Dendritic cell treated with granulocyte-macrophage colony-stimulating factor and Interleukin-4, amounts not matched to agents 40 ng/mL and 50 ng/mL, for 4 days (primary cell): ENCODE results near the gene DNAL4.

Source experiments
- H3K27ac Mint-ChIP-seq: one replicate; pipeline ENCODE4 v1.8.0; 2022; ENCODE audit warnings: mild to moderate bottlenecking, mixed read lengths
- H3K27me3 Mint-ChIP-seq: one replicate; pipeline ENCODE4 v1.8.0; 2022; ENCODE audit warnings: mild to moderate bottlenecking, mixed read lengths
- H3K36me3 Mint-ChIP-seq: one replicate; pipeline ENCODE4 v1.8.0; 2022; ENCODE audit warnings: low read depth, mixed read lengths
- H3K4me1 Mint-ChIP-seq: one replicate; pipeline ENCODE4 v1.8.0; 2022; ENCODE audit warnings: low read depth, mixed read lengths
- H3K4me3 Mint-ChIP-seq: one replicate; pipeline ENCODE4 v1.8.0; 2022; ENCODE audit warnings: mild to moderate bottlenecking, moderate library complexity, mixed read lengths
- H3K9me3 Mint-ChIP-seq: one replicate; pipeline ENCODE4 v1.8.0; 2022; ENCODE audit warnings: mixed read lengths
- intact Hi-C: fragments of 100-400 bp; cut with micrococcal nuclease; formaldehyde crosslinking; loops from one replicate; pipeline ENCODE4 v1.15.0; 2022

The DNAL4 gene

DNA sequence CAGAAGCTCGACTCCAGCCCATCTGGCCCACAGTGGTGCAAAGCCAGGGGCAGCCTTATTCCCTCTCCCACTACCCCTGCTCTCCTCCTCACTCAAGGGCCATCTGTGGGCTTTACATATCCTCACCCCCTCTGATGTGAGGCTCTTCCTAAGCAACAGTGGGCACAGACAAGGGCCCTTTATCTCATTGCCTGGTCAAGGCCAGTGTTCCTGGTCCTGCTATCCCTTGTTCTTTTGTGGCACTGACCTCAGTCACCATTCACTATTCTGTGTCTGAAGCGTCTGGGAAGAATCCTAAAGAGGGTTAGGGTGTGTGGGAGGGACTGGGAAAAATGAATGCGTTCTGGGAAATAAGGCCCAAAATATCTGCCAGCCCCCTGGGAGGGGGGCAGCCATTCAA, 7.3 kb downstream of the DNAL4 start:
- intact Hi-C loops: no loop called here
- H3K27ac Mint-ChIP-seq: no peak overlapping the region
- no peaks in the 10 kb centered on the region for H3K9me3 Mint-ChIP-seq
- no peak overlapping the region for H3K4me3 Mint-ChIP-seq
- H3K36me3 Mint-ChIP-seq: peaks cover 8% of the 10 kb centered on the region
- peaks cover 26% of the 10 kb centered on the region for H3K4me1 Mint-ChIP-seq
- no peaks in the 10 kb centered on the region for H3K27me3 Mint-ChIP-seq

- no peaks in the 10 kb centered on the region for H3K9me3 Mint-ChIP-seq
- H3K4me3 Mint-ChIP-seq: no peak overlapping the region
- H3K27me3 Mint-ChIP-seq: no peaks in the 10 kb centered on the region
- intact Hi-C loops: no loop called here
- no peak overlapping the region for H3K27ac Mint-ChIP-seq
- H3K36me3 Mint-ChIP-seq: peaks cover 26% of the 10 kb centered on the region
- H3K4me1 Mint-ChIP-seq: peaks cover 28% of the 10 kb centered on the region
Measured at GRCh38 chr22:38784856-38785255, 9.1 kb downstream of the DNAL4 start.

GRCh38 chr22:38784035-38784434, 9.9 kb downstream of the DNAL4 start:
- peaks cover 34% of the 10 kb centered on the region for H3K36me3 Mint-ChIP-seq
- H3K4me1 Mint-ChIP-seq: peaks cover 28% of the 10 kb centered on the region
- H3K27me3 Mint-ChIP-seq: no peaks in the 10 kb centered on the region
- intact Hi-C loops: no loop called here
- H3K9me3 Mint-ChIP-seq: no peaks in the 10 kb centered on the region
- H3K4me3 Mint-ChIP-seq: no peak overlapping the region
- no peak overlapping the region for H3K27ac Mint-ChIP-seq

GRCh38 chr22:38783095-38783615, 10.8 kb downstream of the DNAL4 start:
- H3K4me3 Mint-ChIP-seq: no peak overlapping the region
- no peaks in the 10 kb centered on the region for H3K9me3 Mint-ChIP-seq
- H3K27ac Mint-ChIP-seq: no peak overlapping the region
- intact Hi-C loops: no loop called here
- H3K27me3 Mint-ChIP-seq: no peaks in the 10 kb centered on the region
- H3K36me3 Mint-ChIP-seq: peaks cover 43% of the 10 kb centered on the region
- H3K4me1 Mint-ChIP-seq: peaks cover 26% of the 10 kb centered on the region

DNA sequence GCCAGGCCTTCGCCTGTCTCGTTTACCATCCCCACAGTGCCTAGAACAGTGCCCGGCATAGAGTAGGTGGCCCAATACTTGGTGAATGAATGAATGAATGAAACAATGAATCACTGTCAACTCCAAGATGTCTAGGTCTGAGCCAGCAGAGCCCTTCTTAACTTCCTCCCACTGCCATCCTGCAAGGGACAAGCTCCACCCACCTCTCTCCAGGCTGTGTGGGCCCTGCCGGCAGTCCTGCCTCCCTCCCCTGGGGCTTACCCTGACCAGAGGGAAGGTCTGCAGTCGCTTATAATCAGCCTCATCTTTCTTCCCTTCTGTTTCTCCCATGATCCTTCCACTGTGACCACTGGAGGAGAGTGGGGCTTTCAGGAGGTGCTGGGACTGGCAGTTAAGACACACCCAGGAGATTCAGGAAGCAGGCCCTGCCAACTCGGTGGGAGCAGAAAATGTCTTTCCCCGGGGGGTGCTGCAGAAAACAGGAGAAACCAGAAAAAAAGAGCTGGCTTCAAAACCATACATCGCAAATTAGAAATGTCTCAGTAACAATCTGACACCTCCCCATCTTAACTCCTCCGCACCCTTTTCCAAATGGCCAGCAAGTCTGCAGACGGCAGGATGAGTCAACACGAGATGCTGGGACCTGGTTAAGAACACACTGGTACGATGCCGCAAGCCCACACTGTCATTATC, 11.4 kb downstream of the DNAL4 start:
- intact Hi-C loops: loop anchor here (1.0 kb wide), 1 partner anchor 27 kb away; no protein-coding TSS in a partner anchor
- H3K27me3 Mint-ChIP-seq: no peaks in the 10 kb centered on the region
- no peaks in the 10 kb centered on the region for H3K9me3 Mint-ChIP-seq
- H3K27ac Mint-ChIP-seq: peak overlapping the region; percentile 53
- H3K36me3 Mint-ChIP-seq: peaks cover 44% of the 10 kb centered on the region
- H3K4me3 Mint-ChIP-seq: peak overlapping the region; percentile 18
- peaks cover 23% of the 10 kb centered on the region for H3K4me1 Mint-ChIP-seq

GRCh38 chr22:38781033-38781432, 12.9 kb downstream of the DNAL4 start:
- Mint-ChIP-seq H3K27me3 (no peaks in the 10 kb centered on the region), H3K36me3 (peaks cover 44% of the 10 kb centered on the region), H3K9me3 (no peaks in the 10 kb centered on the region), H3K27ac (no peak overlapping the region), H3K4me1 (peaks cover 27% of the 10 kb centered on the region), H3K4me3 (no peak overlapping the region)
- intact Hi-C loops: no loop called here

GRCh38 chr22:38777087-38777671, 16.8 kb downstream of the DNAL4 start:
- H3K4me3 Mint-ChIP-seq: no peak overlapping the region
- no peaks in the 10 kb centered on the region for H3K9me3 Mint-ChIP-seq
- peaks cover 12% of the 10 kb centered on the region for H3K4me1 Mint-ChIP-seq
- H3K27me3 Mint-ChIP-seq: no peaks in the 10 kb centered on the region
- no peak overlapping the region for H3K27ac Mint-ChIP-seq
- intact Hi-C loops: loop anchor here (10.0 kb wide), 1 partner anchor 78 kb away; no protein-coding TSS in a partner anchor
- peaks cover 41% of the 10 kb centered on the region for H3K36me3 Mint-ChIP-seq

GRCh38 chr22:38776086-38776485, 17.9 kb downstream of the DNAL4 start:
- Mint-ChIP-seq H3K4me3 (no peak overlapping the region), H3K27ac (no peak overlapping the region), H3K4me1 (peaks cover 4% of the 10 kb centered on the region), H3K9me3 (no peaks in the 10 kb centered on the region), H3K27me3 (peaks cover 1% of the 10 kb centered on the region), H3K36me3 (peaks cover 30% of the 10 kb centered on the region)
- intact Hi-C loops: loop anchor here (10.0 kb wide), 1 partner anchor 79 kb away; no protein-coding TSS in a partner anchor

GRCh38 chr22:38775656-38776055, 18.3 kb downstream of the DNAL4 start:
- H3K27me3 Mint-ChIP-seq: peaks cover 2% of the 10 kb centered on the region
- no peak overlapping the region for H3K27ac Mint-ChIP-seq

DNA sequence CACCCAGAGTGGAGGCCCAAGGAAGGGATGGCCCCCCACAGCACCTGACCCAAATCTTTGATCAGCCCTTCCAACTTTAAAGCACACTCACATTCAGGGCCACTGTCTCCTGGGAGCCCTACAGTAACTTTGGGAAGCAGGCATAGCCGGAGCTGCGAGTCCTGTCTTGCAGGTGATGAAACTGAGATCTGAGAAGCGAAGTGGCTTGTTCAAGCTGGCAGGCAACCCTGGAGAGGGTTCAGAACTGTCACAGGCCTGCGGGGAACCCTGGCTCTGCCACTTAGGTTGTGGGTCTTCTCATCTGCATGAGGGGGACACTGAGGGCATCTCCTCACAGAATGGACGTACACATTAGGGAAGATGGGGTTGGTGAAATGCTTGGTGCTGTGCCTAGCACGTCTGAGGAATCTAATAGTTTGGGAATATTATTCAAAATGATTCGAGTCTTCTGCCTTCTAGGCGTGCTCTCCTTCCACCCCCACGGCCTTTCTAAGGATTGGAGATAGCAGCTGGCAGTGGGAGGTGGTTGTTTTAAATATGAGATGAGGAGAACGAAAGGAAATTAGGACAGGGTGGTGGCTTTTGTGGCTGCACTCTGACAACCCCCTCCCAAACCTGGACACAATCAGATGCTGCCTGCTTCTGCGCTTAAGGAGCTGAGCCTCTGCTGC, 19.3 kb downstream of the DNAL4 start:
- no peaks in the 10 kb centered on the region for H3K9me3 Mint-ChIP-seq
- intact Hi-C loops: loop anchor here (10.0 kb wide), 1 partner anchor 80 kb away; no protein-coding TSS in a partner anchor
- H3K36me3 Mint-ChIP-seq: peaks cover 16% of the 10 kb centered on the region
- H3K27ac Mint-ChIP-seq: no peak overlapping the region
- H3K27me3 Mint-ChIP-seq: peaks cover 4% of the 10 kb centered on the region
- H3K4me3 Mint-ChIP-seq: no peak overlapping the region
- H3K4me1 Mint-ChIP-seq: peaks cover 4% of the 10 kb centered on the region

More at GRCh38 chr22:38775656-38776055, 18.3 kb downstream of the DNAL4 start:
- H3K36me3 Mint-ChIP-seq: peaks cover 26% of the 10 kb centered on the region
- peaks cover 4% of the 10 kb centered on the region for H3K4me1 Mint-ChIP-seq
- H3K4me3 Mint-ChIP-seq: no peak overlapping the region
- intact Hi-C loops: loop anchor here (10.0 kb wide), 1 partner anchor 79 kb away; no protein-coding TSS in a partner anchor
- no peaks in the 10 kb centered on the region for H3K9me3 Mint-ChIP-seq

- H3K4me3 Mint-ChIP-seq: no peak overlapping the region
- intact Hi-C loops: loop anchor here (10.0 kb wide), 1 partner anchor 81 kb away; no protein-coding TSS in a partner anchor
- H3K9me3 Mint-ChIP-seq: no peaks in the 10 kb centered on the region
- H3K27ac Mint-ChIP-seq: no peak overlapping the region
- H3K36me3 Mint-ChIP-seq: peaks cover 4% of the 10 kb centered on the region
- H3K4me1 Mint-ChIP-seq: peaks cover 10% of the 10 kb centered on the region
- peaks cover 5% of the 10 kb centered on the region for H3K27me3 Mint-ChIP-seq
Measured at GRCh38 chr22:38773363-38773946, 20.5 kb downstream of the DNAL4 start.

GRCh38 chr22:38772623-38772873, 21.4 kb downstream of the DNAL4 start:
- Mint-ChIP-seq H3K4me3 (no peak overlapping the region), H3K36me3 (no peaks in the 10 kb centered on the region), H3K9me3 (no peaks in the 10 kb centered on the region), H3K4me1 (peaks cover 10% of the 10 kb centered on the region), H3K27ac (no peak overlapping the region), H3K27me3 (peaks cover 8% of the 10 kb centered on the region)
- intact Hi-C loops: loop anchor here (10.0 kb wide), 1 partner anchor 82 kb away; no protein-coding TSS in a partner anchor

DNA sequence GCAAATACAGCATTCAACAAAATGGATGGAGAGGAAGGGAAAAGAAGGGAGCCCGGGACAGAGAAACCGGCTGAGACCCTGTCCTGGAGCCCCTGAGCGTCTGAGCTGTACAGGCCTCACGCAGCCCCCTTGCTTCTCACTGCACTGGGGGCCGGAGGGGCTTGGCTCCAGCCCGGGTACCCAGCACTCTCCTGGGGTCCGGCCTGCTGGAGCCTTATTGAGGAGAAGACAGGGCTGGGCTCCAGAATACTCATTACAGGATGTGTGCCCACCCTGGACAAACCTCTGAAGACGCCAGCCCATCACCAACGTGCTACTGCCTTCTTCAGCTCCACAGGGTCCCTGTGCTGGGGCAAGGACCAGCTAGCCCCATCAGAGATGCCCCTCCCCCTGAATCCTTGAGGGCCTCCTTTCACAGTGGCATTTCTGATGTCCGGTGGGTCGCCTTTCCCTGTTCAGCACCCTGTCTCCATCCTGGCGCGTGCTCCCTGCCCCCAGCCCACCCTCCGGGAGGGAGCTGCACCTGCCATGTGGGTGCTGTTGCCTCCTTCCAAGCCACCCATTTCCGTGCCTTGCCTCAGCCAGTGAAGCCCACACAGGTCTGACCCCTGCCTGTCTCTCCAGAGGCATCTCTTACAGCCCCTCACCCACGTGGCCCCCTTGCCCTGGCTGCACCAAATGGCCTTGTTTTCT, 23.5 kb downstream of the DNAL4 start:
- Mint-ChIP-seq H3K36me3 (no peaks in the 10 kb centered on the region), H3K4me1 (peaks cover 6% of the 10 kb centered on the region), H3K27ac (no peak overlapping the region), H3K27me3 (peaks cover 8% of the 10 kb centered on the region), H3K4me3 (no peak overlapping the region), H3K9me3 (no peaks in the 10 kb centered on the region)
- intact Hi-C loops: loop anchor here (10.0 kb wide), 1 partner anchor 84 kb away; no protein-coding TSS in a partner anchor
